Uterus (tissue), 4 donors: ENCODE data around the gene ARHGEF16. TPM values are rescaled to one million over a fixed set of nuclear protein-coding genes. Genes with fewer than 3 reads are reported as not detected.

ENCODE experiments used
- DNase-seq, 2 donors: peaks; one replicate each; pipeline ENCODE4 v3.0.0-alpha.2; 2019 to 2020
- H3K27ac ChIP-seq, 2 donors: fragments of 200-600 bp; sonication (generic); 1 replicate in 1 of 2; 2 replicates in 1 of 2; pipeline ENCODE4 v1.5.1; 2016 to 2018
- H3K27me3 ChIP-seq, 2 donors: fragments of 200-600 bp; sonication (generic); one replicate each; pipeline ENCODE4 v1.5.1; 2018 to 2019; ENCODE audit warnings: control low read depth in 1 of 2
- H3K36me3 ChIP-seq, 2 donors: fragments of 200-600 bp; sonication (generic); one replicate each; pipeline ENCODE4 v1.5.1; 2019; ENCODE audit warnings: control low read depth in 1 of 2
- H3K4me1 ChIP-seq, 2 donors: fragments of 200-600 bp; sonication (generic); one replicate each; pipeline ENCODE4 v1.5.1; 2018 to 2019; ENCODE audit warnings: control low read depth in 1 of 2
- H3K4me3 ChIP-seq, 2 donors: fragments of 200-600 bp; sonication (generic); 1 replicate in 1 of 2; 2 replicates in 1 of 2; pipeline ENCODE4 v1.5.1; 2018 to 2019; ENCODE audit warnings: mild to moderate bottlenecking in 1 of 2
- H3K9me3 ChIP-seq, 2 donors: fragments of 200-600 bp; sonication (generic); one replicate each; pipeline ENCODE4 v1.5.1; 2019; ENCODE audit warnings: control low read depth in 1 of 2
- POLR2A ChIP-seq, 2 donors: fragments of 450-650 bp; IDR thresholded peaks; one replicate each; pipeline ENCODE4 v1.6.1; 2016; ENCODE audit warnings: antibody characterized with exemption in 2 of 2, mild to moderate bottlenecking in 1 of 2, moderate library complexity in 1 of 2
- intact Hi-C: fragments of 100-400 bp; cut with DNase I; formaldehyde crosslinking; loops from one replicate; pipeline ENCODE4 v1.15.1; 2023; ENCODE audit warnings: low total_unique reads
- total RNA-seq, 4 donors: library from RNA; depleted of rRNA in 3 of 4; stranded (reverse); fragments of >200 nt in 3 of 4; gene quantifications; one replicate each; pipeline versions ENCODE4 v1.1.0 to v1.2.4, GENCODE V29; 2014 to 2023
- TF ChIP-seq, protein P1 (sequence below), 4 experiments: fragments of 200-600 bp in 2 of 4; fragments of 450-650 bp in 2 of 4; sonication (generic) in 2 of 4; IDR thresholded peaks; one replicate each; pipeline ENCODE4 v1.5.1; 2016 to 2019; ENCODE audit warnings: antibody characterized with exemption in 4 of 4, mild to moderate bottlenecking in 2 of 4, moderate library complexity in 1 of 4
- donor health status: DM: yes; HTN: yes; CAD: no.

Gene ARHGEF16
- total RNA-seq, 4 donors from 2014 or later, result 0.29 to 2.3 (median 1.2) TPM; not detected in 1

DNA sequence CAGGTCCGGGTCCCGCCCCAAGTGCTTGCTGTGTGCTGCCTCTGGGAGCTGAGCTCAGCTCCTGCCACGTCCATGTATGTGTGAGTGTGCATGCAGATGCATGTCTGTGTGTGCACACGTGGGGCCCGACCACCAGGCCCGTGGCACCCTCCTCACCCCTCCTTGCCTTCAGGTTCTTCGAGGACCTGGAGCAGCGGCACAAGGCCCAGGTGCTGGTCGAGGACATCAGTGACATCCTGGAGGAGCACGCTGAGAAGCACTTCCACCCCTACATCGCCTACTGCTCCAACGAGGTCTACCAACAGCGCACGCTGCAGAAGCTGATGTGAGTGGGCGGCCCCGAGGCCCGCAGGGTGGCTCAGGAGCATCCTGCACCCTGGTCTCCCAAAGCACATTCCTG is 18.4 kb downstream of the ARHGEF16 start:
- H3K27ac ChIP-seq, result no peak overlapping the region
- no peaks in the 10 kb centered on the region for H3K36me3 ChIP-seq
- H3K4me3 ChIP-seq, result no peak overlapping the region
- TF ChIP-seq POLR2A (IDR thresholded peaks at IDR 0.05), result no peak
- TF ChIP-seq, protein P1, sequence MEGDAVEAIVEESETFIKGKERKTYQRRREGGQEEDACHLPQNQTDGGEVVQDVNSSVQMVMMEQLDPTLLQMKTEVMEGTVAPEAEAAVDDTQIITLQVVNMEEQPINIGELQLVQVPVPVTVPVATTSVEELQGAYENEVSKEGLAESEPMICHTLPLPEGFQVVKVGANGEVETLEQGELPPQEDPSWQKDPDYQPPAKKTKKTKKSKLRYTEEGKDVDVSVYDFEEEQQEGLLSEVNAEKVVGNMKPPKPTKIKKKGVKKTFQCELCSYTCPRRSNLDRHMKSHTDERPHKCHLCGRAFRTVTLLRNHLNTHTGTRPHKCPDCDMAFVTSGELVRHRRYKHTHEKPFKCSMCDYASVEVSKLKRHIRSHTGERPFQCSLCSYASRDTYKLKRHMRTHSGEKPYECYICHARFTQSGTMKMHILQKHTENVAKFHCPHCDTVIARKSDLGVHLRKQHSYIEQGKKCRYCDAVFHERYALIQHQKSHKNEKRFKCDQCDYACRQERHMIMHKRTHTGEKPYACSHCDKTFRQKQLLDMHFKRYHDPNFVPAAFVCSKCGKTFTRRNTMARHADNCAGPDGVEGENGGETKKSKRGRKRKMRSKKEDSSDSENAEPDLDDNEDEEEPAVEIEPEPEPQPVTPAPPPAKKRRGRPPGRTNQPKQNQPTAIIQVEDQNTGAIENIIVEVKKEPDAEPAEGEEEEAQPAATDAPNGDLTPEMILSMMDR (IDR thresholded peaks at IDR 0.05), result no peak
- no peaks in the 10 kb centered on the region for H3K9me3 ChIP-seq
- intact Hi-C loops, result no loop called here
- H3K4me1 ChIP-seq, result no peaks in the 10 kb centered on the region
- no peaks in the 10 kb centered on the region for H3K27me3 ChIP-seq
- no peak for DNase-seq

DNA sequence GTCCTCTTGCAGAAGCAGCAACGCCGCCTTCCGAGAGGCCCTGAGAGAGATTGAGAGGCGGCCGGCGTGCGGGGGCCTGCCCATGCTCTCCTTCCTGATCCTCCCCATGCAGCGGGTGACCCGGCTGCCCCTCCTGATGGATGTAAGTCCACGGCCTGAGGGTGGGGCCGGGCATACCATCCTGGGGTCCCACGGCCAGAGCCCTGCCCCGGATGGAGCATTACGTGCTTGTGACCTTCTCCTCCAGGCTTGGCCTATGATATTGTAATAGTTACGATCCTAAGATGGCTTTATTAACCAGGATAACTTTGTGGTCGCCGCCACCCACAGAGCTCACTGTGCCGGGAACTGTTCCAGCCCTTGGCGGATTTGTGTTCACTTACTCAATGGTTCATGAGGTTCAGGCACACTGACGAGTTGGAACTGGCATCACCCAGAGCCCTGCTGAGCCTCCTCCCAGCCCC is 18.9 kb downstream of the ARHGEF16 start:
- Histone ChIP-seq H3K36me3 (no peaks in the 10 kb centered on the region), H3K9me3 (no peaks in the 10 kb centered on the region), H3K27ac (no peak overlapping the region), H3K4me1 (no peaks in the 10 kb centered on the region), H3K4me3 (no peak overlapping the region), H3K27me3 (no peaks in the 10 kb centered on the region)
- intact Hi-C loops, result no loop called here
- no peak for DNase-seq
- TF ChIP-seq POLR2A (IDR thresholded peaks at IDR 0.05), result no peak
- TF ChIP-seq, protein P1 (IDR thresholded peaks at IDR 0.05), result no peak

DNA sequence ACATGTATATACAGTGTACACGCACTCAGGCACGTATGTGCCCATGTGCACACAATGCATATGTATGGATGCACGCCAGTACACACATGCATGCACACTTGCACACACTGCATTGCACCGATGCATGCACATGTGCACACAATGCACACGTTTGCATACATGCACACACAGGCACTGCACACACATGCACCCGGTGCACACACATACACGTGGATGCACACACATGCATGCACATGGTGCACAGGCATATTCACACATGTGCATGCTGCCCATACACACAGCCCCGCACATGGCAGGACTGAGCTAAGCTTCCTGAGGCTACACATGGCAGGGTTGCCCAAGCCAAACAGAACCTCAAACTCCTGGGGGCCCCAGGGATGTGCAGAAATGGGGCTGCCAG is 19.6 kb downstream of the ARHGEF16 start:
- intact Hi-C loops, result no loop called here
- TF ChIP-seq, protein P1 (IDR thresholded peaks at IDR 0.05), result no peak
- no peak for TF ChIP-seq POLR2A (IDR thresholded peaks at IDR 0.05)
- DNase-seq, result no peak
- H3K4me3 ChIP-seq, result no peak overlapping the region
- H3K27ac ChIP-seq, result no peak overlapping the region
- H3K27me3 ChIP-seq, result no peaks in the 10 kb centered on the region
- H3K9me3 ChIP-seq, result no peaks in the 10 kb centered on the region
- H3K4me1 ChIP-seq, result no peaks in the 10 kb centered on the region
- H3K36me3 ChIP-seq, result no peaks in the 10 kb centered on the region

DNA sequence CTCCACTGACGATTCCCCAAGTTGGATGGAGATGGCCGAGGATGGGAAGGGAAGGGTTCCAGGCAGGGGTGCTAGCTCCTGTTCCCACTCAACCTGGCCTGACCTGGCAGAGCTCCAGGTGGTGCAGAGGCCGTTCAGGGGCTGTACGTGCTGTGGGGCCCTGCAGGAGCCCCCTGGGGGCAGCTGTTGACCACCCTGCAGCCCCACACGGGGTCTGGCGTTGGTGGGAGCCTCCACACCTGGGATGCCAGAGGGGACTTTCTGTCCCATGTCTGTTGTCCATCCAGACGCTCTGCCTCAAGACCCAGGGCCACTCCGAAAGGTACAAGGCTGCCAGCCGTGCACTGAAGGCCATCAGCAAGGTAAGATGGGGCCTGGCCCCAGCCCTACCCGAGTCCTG is 20.0 kb downstream of the ARHGEF16 start:
- no peaks in the 10 kb centered on the region for H3K36me3 ChIP-seq
- H3K27ac ChIP-seq, result no peak overlapping the region
- intact Hi-C loops, result no loop called here
- no peaks in the 10 kb centered on the region for H3K4me1 ChIP-seq
- H3K9me3 ChIP-seq, result no peaks in the 10 kb centered on the region
- H3K27me3 ChIP-seq, result no peaks in the 10 kb centered on the region
- no peak overlapping the region for H3K4me3 ChIP-seq
- TF ChIP-seq, protein P1 (IDR thresholded peaks at IDR 0.05), result no peak
- no peak for TF ChIP-seq POLR2A (IDR thresholded peaks at IDR 0.05)
- no peak for DNase-seq

DNA sequence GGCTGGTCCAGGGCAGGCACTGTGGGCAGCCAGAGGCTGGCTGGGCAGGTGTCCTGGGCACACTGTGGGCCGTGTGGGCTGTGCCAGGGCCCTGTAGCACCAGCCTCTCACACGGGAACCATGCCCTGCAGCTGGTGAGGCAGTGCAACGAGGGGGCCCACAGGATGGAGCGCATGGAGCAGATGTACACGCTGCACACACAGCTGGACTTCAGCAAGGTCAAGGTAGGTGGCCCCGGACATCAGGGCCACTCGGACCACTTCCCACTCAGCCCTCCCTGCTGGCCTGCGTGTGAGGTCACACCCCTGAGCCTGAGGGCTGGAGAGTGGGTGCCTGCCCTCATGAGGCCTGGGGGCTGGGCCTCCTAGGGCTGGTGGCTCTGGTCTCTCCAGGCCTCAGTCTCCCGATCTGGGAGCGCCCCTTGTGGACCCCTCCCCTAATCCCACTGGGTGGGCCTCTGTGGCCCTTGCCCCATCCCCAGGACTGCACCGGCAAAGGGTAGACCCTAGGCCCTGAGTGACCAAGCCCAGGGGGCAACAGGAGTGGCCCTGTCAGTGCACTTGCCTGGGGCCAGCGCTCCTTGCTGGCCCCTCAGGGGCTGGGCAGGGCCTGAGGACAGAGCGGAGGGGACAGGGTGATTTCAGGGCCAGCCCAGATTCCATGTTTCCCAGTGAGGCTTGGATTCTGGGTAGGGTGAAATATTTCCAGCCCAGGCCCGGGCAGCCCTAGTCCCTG is 21.5 kb downstream of the ARHGEF16 start:
- TF ChIP-seq POLR2A (IDR thresholded peaks at IDR 0.05), result no peak
- TF ChIP-seq, protein P1 (IDR thresholded peaks at IDR 0.05), result no peak
- intact Hi-C loops, result no loop called here
- Histone ChIP-seq H3K27ac (no peak overlapping the region), H3K9me3 (no peaks in the 10 kb centered on the region), H3K36me3 (no peaks in the 10 kb centered on the region), H3K27me3 (no peaks in the 10 kb centered on the region), H3K4me3 (no peak overlapping the region), H3K4me1 (no peaks in the 10 kb centered on the region)
- no peak for DNase-seq
